Testis (tissue), 2 donors: ENCODE results near the gene WDR62.

Source experiments
- CTCF ChIP-seq, 3 experiments: fragments of 450-650 bp in 2 of 3; fragments of 200-600 bp in 1 of 3; sonication (generic) in 1 of 3; IDR thresholded peaks; one replicate each; pipeline ENCODE4 v1.5.1; 2016 to 2019; ENCODE audit warnings: antibody characterized with exemption in 3 of 3, mild to moderate bottlenecking in 2 of 3, moderate library complexity in 1 of 3
- POLR2A ChIP-seq: fragments of 450-650 bp; IDR thresholded peaks from one replicate; pipeline ENCODE4 v1.6.1; 2017; ENCODE audit warnings: antibody characterized with exemption, mild to moderate bottlenecking, moderate library complexity

GRCh38 chr19:36084231-36085009, 29.7 kb downstream of the WDR62 start:
- TF ChIP-seq POLR2A (no peak), CTCF (IDR thresholded peaks at IDR 0.05) (no peak)
